Loucy (cell line): ENCODE measurements around the gene IFNA7.

ENCODE experiments used
- CTCF ChIP-seq: fragments of 200-600 bp; sonication (generic); conservative IDR thresholded peaks from 2 replicates; pipeline ENCODE4 v1.5.1; 2014; ENCODE audit warnings: mild to moderate bottlenecking, antibody characterized with exemption, low read length
- EZH2phosphoT487 ChIP-seq: fragments of 200-600 bp; IDR thresholded peaks from 2 replicates; pipeline ENCODE4 v1.6.1; 2018; ENCODE audit warnings: antibody characterized with exemption, mild to moderate bottlenecking, moderate library complexity, borderline replicate concordance

GRCh38 chr9:21205204-21205603 lies 3.2 kb upstream of the IFNA7 start:
- TF ChIP-seq CTCF (no peak), EZH2phosphoT487 (no peak)
